Colonic mucosa (tissue), 4 donors: Measurements from ENCODE around the gene TXNDC5. TPM values are rescaled to one million over a fixed set of nuclear protein-coding genes. Genes with fewer than 3 reads are reported as not detected.

ENCODE experiments used
- DNase-seq: peaks from one replicate; pipeline ENCODE4 v3.0.0-alpha.2; 2020
- H3K27ac ChIP-seq: fragments of 200-600 bp; one replicate; pipeline ENCODE4 v1.8.0; 2021
- H3K27me3 ChIP-seq: fragments of 200-600 bp; one replicate; pipeline ENCODE4 v1.8.0; 2021
- H3K36me3 ChIP-seq: fragments of 200-600 bp; one replicate; pipeline ENCODE4 v1.8.0; 2021
- H3K4me1 ChIP-seq: fragments of 200-600 bp; one replicate; pipeline ENCODE4 v1.8.0; 2021; ENCODE audit warnings: mild to moderate bottlenecking
- H3K4me3 ChIP-seq: fragments of 200-600 bp; one replicate; pipeline ENCODE4 v1.8.0; 2021
- H3K9ac ChIP-seq, 2 donors: one replicate each; pipeline ENCODE4 v1.7.0; 2013; ENCODE audit warnings: control low read depth in 2 of 2, low read depth in 2 of 2, low read length in 2 of 2
- H3K9me3 ChIP-seq: fragments of 200-600 bp; one replicate; pipeline ENCODE4 v1.8.0; 2021
- CTCF ChIP-seq: fragments of 200-600 bp; IDR thresholded peaks from one replicate; pipeline ENCODE4 v1.8.0; 2022; ENCODE audit warnings: antibody characterized with exemption, mild to moderate bottlenecking
- intact Hi-C: fragments of 100-400 bp; cut with DNase I; formaldehyde crosslinking; loops from one replicate; pipeline ENCODE4 v1.14.1; 2022
- total RNA-seq, 2 donors: library from RNA; stranded (reverse); fragmentation: NEBNext Ultra II Directional in 1 of 2; extraction: Animal tissue kit (Norgen Biotek cat#: 25700) in 1 of 2; gene quantifications; one replicate each; pipeline ENCODE4 v1.2.1, GENCODE V29; 2021
- donor health status: healthy.
- donor health status: DM: no; HTN: no; CAD: no.
- donor health status: DM: no; HTN: no; CAD: no.

TXNDC5 gene
- 100 to 1,000 TPM in 1 of 2 donors, 10 to 100 TPM in 1; 82.2 to 126 TPM for total RNA-seq

- DNase-seq, result peak; percentile 81
- H3K9me3 ChIP-seq, result no peaks in the 10 kb centered on the region
- H3K4me1 ChIP-seq, result no peaks in the 10 kb centered on the region
- intact Hi-C loops, result loop anchor here (10.0 kb wide), 1 partner anchor 186 kb away; the partner anchor contains the start of gene BMP6
- peak within 1 kb of the TSS; percentile 67 for H3K27ac ChIP-seq
- TF ChIP-seq CTCF, result no peak
- no peaks in the 10 kb centered on the region for H3K36me3 ChIP-seq
- H3K27me3 ChIP-seq, result no peaks in the 10 kb centered on the region
- peak within 1 kb of the TSS; percentile 85 to 87 for H3K9ac ChIP-seq
- H3K4me3 ChIP-seq, result peak within 1 kb of the TSS; percentile 74
These were observed at the start of gene TXNDC5 for GRCh38 chr6:7910654-7911344. Gene TXNDC5, minus strand, starts transcription at chr6:7910788. Its CDS starts 12 bp downstream, at chr6:7910776.

DNA sequence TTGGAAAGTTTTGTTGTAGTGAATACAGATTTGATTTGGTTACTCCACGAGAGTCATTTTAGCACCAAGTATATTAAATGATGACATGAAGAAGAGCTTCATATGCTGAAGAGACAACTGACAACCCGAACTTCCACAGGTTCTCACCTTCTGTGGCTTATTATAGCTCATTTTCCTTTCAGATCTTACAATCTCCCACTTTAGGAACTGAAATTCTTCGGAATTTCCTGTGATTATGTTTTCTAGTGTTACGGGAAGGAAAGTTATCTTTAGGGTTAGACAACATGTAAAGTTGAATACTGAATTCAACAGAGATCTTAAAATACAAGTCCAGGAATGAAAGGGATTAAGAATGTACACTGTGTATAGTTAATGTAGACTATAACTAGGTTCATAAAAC lies 49.6 kb upstream of the TXNDC5 start:
- no peaks in the 10 kb centered on the region for H3K9me3 ChIP-seq
- intact Hi-C loops, result no loop called here
- H3K4me3 ChIP-seq, result no peak overlapping the region
- H3K9ac ChIP-seq, result no peak overlapping the region
- no peaks in the 10 kb centered on the region for H3K4me1 ChIP-seq
- H3K36me3 ChIP-seq, result no peaks in the 10 kb centered on the region
- no peak overlapping the region for H3K27ac ChIP-seq
- no peaks in the 10 kb centered on the region for H3K27me3 ChIP-seq
- no peak for TF ChIP-seq CTCF
- no peak for DNase-seq

DNA sequence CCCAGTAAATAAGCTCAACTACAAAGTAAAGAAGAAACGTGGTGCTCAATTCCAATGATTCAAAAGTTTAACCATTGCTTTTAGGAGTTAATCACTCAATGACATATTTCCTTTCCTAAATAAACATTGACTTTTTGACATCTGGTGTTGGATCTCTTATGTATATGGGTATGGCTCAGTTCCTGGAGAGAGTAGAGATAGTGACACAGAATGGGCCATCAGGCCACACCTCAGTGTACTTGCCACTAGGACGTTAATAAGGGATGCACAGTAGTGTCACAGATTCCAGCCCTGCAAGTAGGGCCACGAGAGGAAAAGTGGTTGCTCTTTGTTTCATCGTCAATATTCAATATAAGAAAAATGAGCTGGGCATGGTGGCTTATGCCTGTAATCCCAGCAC lies 48.9 kb upstream of the TXNDC5 start:
- no peak for DNase-seq
- Histone ChIP-seq H3K27me3 (no peaks in the 10 kb centered on the region), H3K4me1 (no peaks in the 10 kb centered on the region), H3K9me3 (no peaks in the 10 kb centered on the region), H3K9ac (no peak overlapping the region), H3K4me3 (no peak overlapping the region), H3K36me3 (no peaks in the 10 kb centered on the region), H3K27ac (no peak overlapping the region)
- intact Hi-C loops, result no loop called here
- TF ChIP-seq CTCF, result no peak

GRCh38 chr6:7958464-7958863 lies 47.9 kb upstream of the TXNDC5 start:
- H3K4me3 ChIP-seq, result no peak overlapping the region
- H3K4me1 ChIP-seq, result no peaks in the 10 kb centered on the region
- H3K9ac ChIP-seq, result no peak overlapping the region
- no peak for DNase-seq
- TF ChIP-seq CTCF, result no peak
- H3K27me3 ChIP-seq, result no peaks in the 10 kb centered on the region
- no peaks in the 10 kb centered on the region for H3K36me3 ChIP-seq
- no peaks in the 10 kb centered on the region for H3K9me3 ChIP-seq
- no peak overlapping the region for H3K27ac ChIP-seq
- intact Hi-C loops, result no loop called here

DNA sequence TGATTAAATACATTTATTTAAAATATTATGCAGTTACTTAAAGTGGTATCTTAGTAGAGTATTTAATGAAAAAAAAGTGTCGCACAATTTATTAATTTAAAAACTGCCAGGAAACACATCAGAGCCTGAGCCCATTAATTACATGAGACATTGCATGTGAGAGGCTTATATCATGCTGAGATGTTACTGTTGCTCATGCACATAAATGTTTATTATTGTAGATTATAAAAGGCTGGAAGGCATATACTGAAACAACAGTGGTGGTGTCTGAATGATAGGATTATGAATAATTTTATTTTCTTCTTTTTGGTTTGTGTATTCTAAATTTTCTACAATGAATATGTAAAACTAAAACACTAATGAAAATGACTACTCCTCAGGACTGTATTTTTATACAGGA lies 45.7 kb upstream of the TXNDC5 start:
- Histone ChIP-seq H3K9ac (no peak overlapping the region), H3K9me3 (no peaks in the 10 kb centered on the region), H3K36me3 (no peaks in the 10 kb centered on the region), H3K4me1 (no peaks in the 10 kb centered on the region), H3K27ac (no peak overlapping the region), H3K27me3 (no peaks in the 10 kb centered on the region), H3K4me3 (no peak overlapping the region)
- no peak for TF ChIP-seq CTCF
- DNase-seq, result no peak
- intact Hi-C loops, result no loop called here
